Measurements from ENCODE around the gene SCIMP. TPM values are rescaled to one million over a fixed set of nuclear protein-coding genes. Genes with fewer than 3 reads are reported as not detected.
"Not testable (repeated sequence)": the region's sequence is repeated elsewhere in the genome, so short reads cannot be mapped to it uniquely, and the experiment has no call there.

SCIMP gene
- total and polyA plus RNA-seq, 2 donors (not counting 1 experiment from before 2014, with no cell fraction given) = 87.4 to 98.5 TPM

GRCh38 chr17:5241861-5242671 lies 7.4 kb upstream of the SCIMP start:
- peak overlapping the region; percentile 100 for H3K27ac Mint-ChIP-seq
- Histone ChIP-seq H4K20me1 (ENCODE audit: control insufficient read depth, insufficient read depth, low read length, poor library complexity, severe bottlenecking) (no peaks in the 10 kb centered on the region), H3K79me2 (ENCODE audit: control insufficient read depth, insufficient read depth, low read length) (peaks cover 25% of the 10 kb centered on the region), H3K9me3 (ENCODE audit: control extremely low read depth in 1 of 3, control insufficient read depth in 2 of 3, insufficient read depth in 1 of 3, low read length in 2 of 3) (peaks cover 0 to 10% (median 6%) of the 10 kb centered on the region in 3 donors), H3K27me3 (replicated peaks in 1 of 4; ENCODE audit: control extremely low read depth in 1 of 4, control insufficient read depth in 3 of 4, insufficient read depth in 4 of 4, low read length in 3 of 4) (no peaks in the 10 kb centered on the region), H3K36me3 (replicated peaks in 1 of 2; ENCODE audit: control extremely low read depth in 1 of 2, control insufficient read depth in 1 of 2, extremely low read depth in 1 of 2, insufficient read depth in 2 of 2, low read length in 1 of 2) (no peaks in the 10 kb centered on the region), H3K4me1 (ENCODE audit: control insufficient read depth in 2 of 2, insufficient read depth in 2 of 2, low read length in 2 of 2) (peaks cover 49 to 66% of the 10 kb centered on the region in 2 donors), H3K9ac (ENCODE audit: low read length) (peak overlapping the region; percentile 47), H3K4me2 (replicated peaks; ENCODE audit: low read depth, low read length, poor library complexity, severe bottlenecking) (peak overlapping the region; percentile 76), H2AFZ (ENCODE audit: insufficient read depth, low read depth, low read length, poor library complexity, severe bottlenecking) (peak overlapping the region; percentile 8), H3K27ac (ENCODE audit: low read length in 2 of 2) (peak overlapping the region; percentile 80 to 91), H3K4me3 (ENCODE audit: control extremely low read depth in 1 of 5, extremely low read depth in 1 of 5, insufficient read depth in 1 of 5, low read depth in 2 of 5, low read length in 4 of 5) (peak overlapping the region in 2 of 5 experiments; percentile 28 to 43)
- no peak for TF ChIP-seq CTCF (IDR thresholded peaks at IDR 0.05)
- TF ChIP-seq EZH2 (IDR thresholded peaks at IDR 0.05; ENCODE audit: borderline replicate concordance, insufficient read depth, low read depth, low read length, poor library complexity, severe bottlenecking) = no peak
- no peaks in the 10 kb centered on the region for H3K9me3 Mint-ChIP-seq (ENCODE audit: insufficient read depth)
- DNase-seq (peak; percentile 80), ATAC-seq (ENCODE audit: low read depth) (peak; percentile 69)
- H3K4me3 Mint-ChIP-seq = peak overlapping the region; percentile 82
- no peaks in the 10 kb centered on the region for H3K27me3 Mint-ChIP-seq
- ChIA-PET POLR2A (interaction anchor here (0.6 to 1.4 kb wide), 7 partner anchors 10 to 179 kb away, joined by 3 to 6 read pairs (median 5); partner anchors contain the start of gene ZNF594), CTCF (interaction anchor here (0.6 to 1.5 kb wide), 5 partner anchors 15 to 66 kb away, joined by 3 to 12 read pairs (median 4); no protein-coding TSS in a partner anchor)
- H3K4me1 Mint-ChIP-seq = peaks cover 64% of the 10 kb centered on the region
- intact Hi-C loops (cut with micrococcal nuclease) = loop anchor here (1.0 to 10.0 kb wide), 5 partner anchors 8 to 297 kb away; partner anchors contain the start of genes NUP88, PFN1, RABEP1 and RNF167
- 26% methylated on average over 7 of the region's 10 CpGs for WGBS (ENCODE audit: insufficient coverage)

GRCh38 chr17:5239769-5240168 lies 5.1 kb upstream of the SCIMP start:
- not testable (repeated sequence) for H3K36me3 ChIP-seq (replicated peaks in 1 of 2; ENCODE audit: control extremely low read depth in 1 of 2, control insufficient read depth in 1 of 2, extremely low read depth in 1 of 2, insufficient read depth in 2 of 2, low read length in 1 of 2); H3K27me3 Mint-ChIP-seq; H3K9ac ChIP-seq (ENCODE audit: low read length); H3K4me2 ChIP-seq (replicated peaks; ENCODE audit: low read depth, low read length, poor library complexity, severe bottlenecking); ATAC-seq (ENCODE audit: low read depth); H3K9me3 Mint-ChIP-seq (ENCODE audit: insufficient read depth); H2AFZ ChIP-seq (ENCODE audit: insufficient read depth, low read depth, low read length, poor library complexity, severe bottlenecking); H3K9me3 ChIP-seq (ENCODE audit: control extremely low read depth in 1 of 3, control insufficient read depth in 2 of 3, insufficient read depth in 1 of 3, low read length in 2 of 3); H3K27me3 ChIP-seq (replicated peaks in 1 of 4; ENCODE audit: control extremely low read depth in 1 of 4, control insufficient read depth in 3 of 4, insufficient read depth in 4 of 4, low read length in 3 of 4); DNase-seq; H3K4me3 ChIP-seq (ENCODE audit: control extremely low read depth in 1 of 5, extremely low read depth in 1 of 5, insufficient read depth in 1 of 5, low read depth in 2 of 5, low read length in 4 of 5); H4K20me1 ChIP-seq (ENCODE audit: control insufficient read depth, insufficient read depth, low read length, poor library complexity, severe bottlenecking); H3K4me3 Mint-ChIP-seq
- ChIA-PET POLR2A (interaction anchor here (0.6 to 5.9 kb wide), 2 partner anchors 13 to 21 kb away, joined by 4 to 39 read pairs; no protein-coding TSS in a partner anchor), CTCF (interaction anchor here (1.3 to 18.3 kb wide), 3 partner anchors 9 to 42 kb away, joined by 3 to 303 read pairs (median 63); partner anchors contain the start of gene ZNF594)
- H3K27ac Mint-ChIP-seq = peak overlapping the region; percentile 80
- 98% methylated on average over 6 of the region's 7 CpGs for WGBS (ENCODE audit: insufficient coverage)
- H3K79me2 ChIP-seq (ENCODE audit: control insufficient read depth, insufficient read depth, low read length) = peaks cover 31% of the 10 kb centered on the region
- intact Hi-C loops (cut with micrococcal nuclease) = loop anchor here (5.0 to 10.0 kb wide), 3 partner anchors 43 to 295 kb away; partner anchors contain the start of genes PFN1, RABEP1, RNF167 and SLC25A11
- H3K4me1 Mint-ChIP-seq = peaks cover 70% of the 10 kb centered on the region
- peaks cover 65 to 89% of the 10 kb centered on the region in 2 donors for H3K4me1 ChIP-seq (ENCODE audit: control insufficient read depth in 2 of 2, insufficient read depth in 2 of 2, low read length in 2 of 2)
- H3K27ac ChIP-seq (ENCODE audit: low read length in 2 of 2) = peak overlapping the region; percentile 31 to 80
